Measurements from ENCODE around the gene CALML5. TPM values are rescaled to one million over a fixed set of nuclear protein-coding genes. Genes with fewer than 3 reads are reported as not detected.

The CALML5 gene
- polyA plus RNA-seq, 1 of the 3 experiments (the other 2 are of a cell fraction): not detected

DNA sequence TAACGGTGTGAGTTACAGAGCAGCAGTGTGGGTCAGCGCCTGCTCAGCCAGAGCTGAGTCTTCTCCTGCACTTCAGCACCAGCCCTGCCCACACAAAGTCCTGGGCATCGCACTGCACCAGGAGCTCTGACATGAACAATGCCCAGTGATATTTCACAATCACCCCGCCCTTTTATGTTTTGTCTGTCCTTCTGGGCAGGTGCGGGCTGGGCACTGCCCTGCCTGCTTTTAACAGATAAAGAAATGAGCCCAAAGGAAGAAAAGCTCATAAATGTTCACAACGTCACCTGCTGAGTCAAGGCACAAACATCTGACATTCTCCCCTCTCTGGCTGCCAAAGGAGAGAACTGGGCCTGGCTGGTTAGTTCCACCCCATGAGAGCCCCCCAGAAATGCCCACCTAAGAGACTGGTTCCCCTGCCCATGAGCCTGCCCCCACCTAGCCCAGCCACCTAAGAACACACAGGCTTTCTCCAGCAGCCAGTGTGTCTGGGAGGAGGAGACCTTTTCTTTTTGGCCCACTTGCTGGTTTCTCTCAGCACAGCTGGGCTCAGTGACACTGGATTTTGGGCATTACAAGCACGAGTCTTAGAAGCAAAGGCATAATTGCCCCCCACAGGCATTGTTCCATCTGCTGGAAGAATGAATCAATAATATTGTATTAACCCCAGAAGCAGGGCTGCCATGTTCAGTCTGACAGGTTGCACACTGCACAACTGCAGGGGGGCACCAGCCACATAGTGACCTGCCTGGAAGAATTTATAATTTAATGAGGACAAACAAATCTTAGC lies 47.7 kb upstream of the CALML5 start:
- Histone ChIP-seq H3K4me1 (ENCODE audit: control insufficient read depth in 1 of 2, insufficient read depth in 2 of 2, low read depth in 1 of 2, low read length in 1 of 2) (peaks cover 15 to 20% of the 10 kb centered on the region in 2 experiments; a peak in 2 of 4 replicates), H3K4me2 (no peak overlapping the region), H3K79me2 (ENCODE audit: insufficient read depth) (no peaks in the 10 kb centered on the region), H3F3A (replicated peaks; ENCODE audit: insufficient read depth) (peaks cover 4% of the 10 kb centered on the region), H2AFZ (ENCODE audit: low read depth) (no peak overlapping the region), H3K9me2 (no peaks in the 10 kb centered on the region), H3K27ac (ENCODE audit: low read depth in 2 of 2, low read length in 1 of 2) (no peak overlapping the region), H4K20me1 (ENCODE audit: insufficient read depth) (no peaks in the 10 kb centered on the region), H3K4me3 (ENCODE audit: low read depth in 2 of 2, low read length in 1 of 2) (no peak overlapping the region), H3K9me3 (0 out of 2 replicates have a peak, but pooled peaks cover 7% of the 10 kb centered on the region), H3K36me3 (replicated peaks in 1 of 2; ENCODE audit: control insufficient read depth in 1 of 2, insufficient read depth in 2 of 2, low read length in 1 of 2) (no peaks in the 10 kb centered on the region), H3K9ac (no peak overlapping the region), H3K27me3 (ENCODE audit: insufficient read depth) (no peaks in the 10 kb centered on the region)
- no peak for TF ChIP-seq MEF2A (IDR thresholded peaks at IDR 0.05; ENCODE audit: borderline replicate concordance, low read depth)
- no peak for TF ChIP-seq EP300 (IDR thresholded peaks at IDR 0.05; ENCODE audit: borderline replicate concordance in 1 of 2, low read depth in 1 of 2, low read length in 1 of 2)
- no peak for TF ChIP-seq EZH2phosphoT487 (IDR thresholded peaks at IDR 0.05; ENCODE audit: borderline replicate concordance, low read depth)
- TF ChIP-seq, protein P1, sequence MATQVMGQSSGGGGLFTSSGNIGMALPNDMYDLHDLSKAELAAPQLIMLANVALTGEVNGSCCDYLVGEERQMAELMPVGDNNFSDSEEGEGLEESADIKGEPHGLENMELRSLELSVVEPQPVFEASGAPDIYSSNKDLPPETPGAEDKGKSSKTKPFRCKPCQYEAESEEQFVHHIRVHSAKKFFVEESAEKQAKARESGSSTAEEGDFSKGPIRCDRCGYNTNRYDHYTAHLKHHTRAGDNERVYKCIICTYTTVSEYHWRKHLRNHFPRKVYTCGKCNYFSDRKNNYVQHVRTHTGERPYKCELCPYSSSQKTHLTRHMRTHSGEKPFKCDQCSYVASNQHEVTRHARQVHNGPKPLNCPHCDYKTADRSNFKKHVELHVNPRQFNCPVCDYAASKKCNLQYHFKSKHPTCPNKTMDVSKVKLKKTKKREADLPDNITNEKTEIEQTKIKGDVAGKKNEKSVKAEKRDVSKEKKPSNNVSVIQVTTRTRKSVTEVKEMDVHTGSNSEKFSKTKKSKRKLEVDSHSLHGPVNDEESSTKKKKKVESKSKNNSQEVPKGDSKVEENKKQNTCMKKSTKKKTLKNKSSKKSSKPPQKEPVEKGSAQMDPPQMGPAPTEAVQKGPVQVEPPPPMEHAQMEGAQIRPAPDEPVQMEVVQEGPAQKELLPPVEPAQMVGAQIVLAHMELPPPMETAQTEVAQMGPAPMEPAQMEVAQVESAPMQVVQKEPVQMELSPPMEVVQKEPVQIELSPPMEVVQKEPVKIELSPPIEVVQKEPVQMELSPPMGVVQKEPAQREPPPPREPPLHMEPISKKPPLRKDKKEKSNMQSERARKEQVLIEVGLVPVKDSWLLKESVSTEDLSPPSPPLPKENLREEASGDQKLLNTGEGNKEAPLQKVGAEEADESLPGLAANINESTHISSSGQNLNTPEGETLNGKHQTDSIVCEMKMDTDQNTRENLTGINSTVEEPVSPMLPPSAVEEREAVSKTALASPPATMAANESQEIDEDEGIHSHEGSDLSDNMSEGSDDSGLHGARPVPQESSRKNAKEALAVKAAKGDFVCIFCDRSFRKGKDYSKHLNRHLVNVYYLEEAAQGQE (IDR thresholded peaks at IDR 0.05; ENCODE audit: low read depth, low read length): no peak
- TF ChIP-seq, protein P2, sequence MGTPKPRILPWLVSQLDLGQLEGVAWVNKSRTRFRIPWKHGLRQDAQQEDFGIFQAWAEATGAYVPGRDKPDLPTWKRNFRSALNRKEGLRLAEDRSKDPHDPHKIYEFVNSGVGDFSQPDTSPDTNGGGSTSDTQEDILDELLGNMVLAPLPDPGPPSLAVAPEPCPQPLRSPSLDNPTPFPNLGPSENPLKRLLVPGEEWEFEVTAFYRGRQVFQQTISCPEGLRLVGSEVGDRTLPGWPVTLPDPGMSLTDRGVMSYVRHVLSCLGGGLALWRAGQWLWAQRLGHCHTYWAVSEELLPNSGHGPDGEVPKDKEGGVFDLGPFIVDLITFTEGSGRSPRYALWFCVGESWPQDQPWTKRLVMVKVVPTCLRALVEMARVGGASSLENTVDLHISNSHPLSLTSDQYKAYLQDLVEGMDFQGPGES (IDR thresholded peaks at IDR 0.05; ENCODE audit: low read depth, low read length): no peak
- no peak for TF ChIP-seq FOXJ3 (CRISPR knock-in tag; IDR thresholded peaks at IDR 0.05)
- TF ChIP-seq FOXM1 (IDR thresholded peaks at IDR 0.05; ENCODE audit: low read depth): no peak
- no peak for TF ChIP-seq RAD21 (IDR thresholded peaks at IDR 0.05; ENCODE audit: low read length)
- TF ChIP-seq TAF1 (IDR thresholded peaks at IDR 0.05; ENCODE audit: borderline replicate concordance, low read depth, low read length): no peak
- TF ChIP-seq, protein P3, sequence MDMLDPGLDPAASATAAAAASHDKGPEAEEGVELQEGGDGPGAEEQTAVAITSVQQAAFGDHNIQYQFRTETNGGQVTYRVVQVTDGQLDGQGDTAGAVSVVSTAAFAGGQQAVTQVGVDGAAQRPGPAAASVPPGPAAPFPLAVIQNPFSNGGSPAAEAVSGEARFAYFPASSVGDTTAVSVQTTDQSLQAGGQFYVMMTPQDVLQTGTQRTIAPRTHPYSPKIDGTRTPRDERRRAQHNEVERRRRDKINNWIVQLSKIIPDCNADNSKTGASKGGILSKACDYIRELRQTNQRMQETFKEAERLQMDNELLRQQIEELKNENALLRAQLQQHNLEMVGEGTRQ (IDR thresholded peaks at IDR 0.05; ENCODE audit: borderline replicate concordance, low read depth, low read length): no peak
- CTCF ChIA-PET: interaction anchor here (2.3 kb wide), 1 partner anchor 76 kb away, joined by 7 read pairs; no protein-coding TSS in a partner anchor
- DNase-seq: no peak
- 77% methylated on average over 6 of the region's 7 CpGs for WGBS (ENCODE audit: low lambda C conversion rate)
- POLR2A ChIA-PET: no interaction called here

All from SK-N-SH (cell line).